CD4-positive, alpha-beta T cell treated with Interferon gamma for 1 hour (primary cell): ENCODE data around the gene CRMP1.

Experiments
- DNase-seq: peaks from one replicate; pipeline ENCODE4 v3.0.0-alpha.2; 2020

Gene CRMP1

GRCh38 chr4:5893004-5893580, at the start of gene CRMP1:
CRMP1 (minus strand) TSS chr4:5893086; CDS start chr4:5892969, 117 bp downstream.
- DNase-seq, result no peak

- DNase-seq, result no peak
Observed at GRCh38 chr4:5941601-5942000, 48.7 kb upstream of the CRMP1 start.

GRCh38 chr4:5940470-5941203, 47.8 kb upstream of the CRMP1 start:
- no peak for DNase-seq

- no peak for DNase-seq
Observed at GRCh38 chr4:5933996-5934831, 41.3 kb upstream of the CRMP1 start.

GRCh38 chr4:5933116-5933515, 40.2 kb upstream of the CRMP1 start:
- no peak for DNase-seq

- no peak for DNase-seq
Observed at GRCh38 chr4:5932035-5932568, 39.2 kb upstream of the CRMP1 start.

- no peak for DNase-seq
Observed at GRCh38 chr4:5931526-5931925, 38.6 kb upstream of the CRMP1 start.

- no peak for DNase-seq
Observed at GRCh38 chr4:5930876-5931275, 38.0 kb upstream of the CRMP1 start.

- no peak for DNase-seq
Observed at GRCh38 chr4:5930456-5930855, 37.6 kb upstream of the CRMP1 start.

GRCh38 chr4:5928844-5929420, 36.0 kb upstream of the CRMP1 start:
- no peak for DNase-seq

GRCh38 chr4:5928274-5928673, 35.4 kb upstream of the CRMP1 start:
- DNase-seq, result no peak

GRCh38 chr4:5927747-5928146, 34.9 kb upstream of the CRMP1 start:
- DNase-seq, result no peak

GRCh38 chr4:5927116-5927515, 34.2 kb upstream of the CRMP1 start:
- no peak for DNase-seq

GRCh38 chr4:5926598-5926997, 33.7 kb upstream of the CRMP1 start:
- DNase-seq, result no peak

- no peak for DNase-seq
Observed at GRCh38 chr4:5925419-5926200, 32.7 kb upstream of the CRMP1 start.

- no peak for DNase-seq
Observed at GRCh38 chr4:5924461-5925125, 31.7 kb upstream of the CRMP1 start.

GRCh38 chr4:5923376-5923775, 30.5 kb upstream of the CRMP1 start:
- no peak for DNase-seq

- DNase-seq, result no peak
Observed at GRCh38 chr4:5922556-5922955, 29.7 kb upstream of the CRMP1 start.

GRCh38 chr4:5921981-5922380, 29.1 kb upstream of the CRMP1 start:
- DNase-seq, result no peak

GRCh38 chr4:5921101-5921980, 28.5 kb upstream of the CRMP1 start:
- DNase-seq, result no peak

GRCh38 chr4:5919571-5919970, 26.7 kb upstream of the CRMP1 start:
- DNase-seq, result no peak
